Bronchial epithelial cell (primary cell): ENCODE data around the gene SPANXN2. TPM values are rescaled to one million over a fixed set of nuclear protein-coding genes. Genes with fewer than 3 reads are reported as not detected.

Source experiments
- DNase-seq: peaks from one replicate; pipeline ENCODE4 v3.0.0-alpha.2; 2010; ENCODE audit warnings: low read depth
- FAIRE-seq: peaks from 2 replicates; lab custom pipeline; 2011; peaks lifted over from hg19 to GRCh38; lab: Jason Lieb, UNC
- H3K27me3 ChIP-seq: 2 replicates; pipeline ENCODE4 v1.5.1; 2011; ENCODE audit warnings: low read length; ENCODE audit not compliant: control insufficient read depth, insufficient read depth
- H3K36me3 ChIP-seq: 2 replicates; pipeline ENCODE4 v1.5.1; 2011; ENCODE audit warnings: low read length; ENCODE audit not compliant: control insufficient read depth, insufficient read depth
- H3K4me3 ChIP-seq: 2 replicates; pipeline ENCODE4 v1.5.1; 2011; ENCODE audit warnings: mild to moderate bottlenecking, low read depth, low read length, control low read depth
- CTCF ChIP-seq: IDR thresholded peaks from 2 replicates; pipeline ENCODE4 v1.5.1; 2011; ENCODE audit warnings: mild to moderate bottlenecking, moderate library complexity, low read length, control low read depth, inconsistent platforms; ENCODE audit not compliant: insufficient read depth, severe bottlenecking
- total RNA-seq: library from RNA; depleted of rRNA; stranded (reverse); fragments of >200 nt; gene quantifications from 2 replicates; pipeline ENCODE4 v1.2.1, GENCODE V29; 2014

The SPANXN2 gene
- total RNA-seq, 1 donor from 2014 or later, result not detected

- Histone ChIP-seq H3K36me3 (no peaks in the 10 kb centered on the region), H3K4me3 (no peak overlapping the region), H3K27me3 (no peaks in the 10 kb centered on the region)
- no peak for FAIRE-seq
- no peak for TF ChIP-seq CTCF
- DNase-seq, result no peak
These were observed 5.7 kb upstream of the SPANXN2 start for GRCh38 chrX:143726296-143726695.

DNA sequence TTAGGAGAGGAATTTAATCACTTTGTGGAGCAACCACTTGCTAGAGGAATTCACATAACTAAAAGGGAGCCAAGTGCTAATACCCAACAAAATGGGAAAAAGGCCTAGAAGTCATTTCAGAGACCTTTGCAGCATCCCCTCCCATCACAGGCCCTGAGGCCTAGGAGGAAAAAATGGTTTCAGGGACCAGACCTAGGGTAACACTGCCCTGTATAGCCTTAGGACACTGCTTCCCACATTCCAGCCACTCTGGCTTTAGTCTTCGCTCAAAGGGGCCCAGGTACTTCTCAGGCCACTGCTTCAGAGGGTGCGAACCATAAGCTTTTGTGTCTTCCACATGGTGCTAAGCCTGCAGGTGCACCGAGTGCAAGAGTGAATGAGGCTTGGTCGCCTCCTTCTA, 19.1 kb downstream of the SPANXN2 start:
- FAIRE-seq (no peak), DNase-seq (no peak)
- no peak overlapping the region for H3K4me3 ChIP-seq
- no peaks in the 10 kb centered on the region for H3K36me3 ChIP-seq
- TF ChIP-seq CTCF, result no peak
- no peaks in the 10 kb centered on the region for H3K27me3 ChIP-seq

GRCh38 chrX:143694885-143695284, 25.7 kb downstream of the SPANXN2 start:
- DNase-seq (no peak), FAIRE-seq (no peak)
- no peaks in the 10 kb centered on the region for H3K27me3 ChIP-seq
- TF ChIP-seq CTCF, result no peak
- H3K4me3 ChIP-seq, result no peak overlapping the region
- no peaks in the 10 kb centered on the region for H3K36me3 ChIP-seq

DNA sequence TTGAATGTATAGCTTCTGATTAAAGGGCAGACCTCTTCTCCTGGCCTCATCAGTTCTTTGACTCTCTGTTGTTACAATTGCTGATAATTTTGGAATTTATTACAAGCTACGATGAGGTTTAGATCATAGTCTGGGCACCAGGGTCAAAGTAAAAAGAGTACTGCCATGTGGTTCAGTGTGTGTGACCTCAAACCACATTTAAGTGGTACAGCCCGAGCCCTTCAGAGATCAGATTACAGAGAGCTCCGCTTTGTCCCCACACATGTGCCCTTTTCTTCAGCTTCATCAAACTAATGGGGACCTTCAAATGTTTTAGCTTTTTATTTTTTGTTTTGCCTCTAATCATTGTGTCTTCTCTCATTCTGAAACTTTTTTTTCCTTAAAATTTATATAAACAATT, 37.1 kb downstream of the SPANXN2 start:
- FAIRE-seq (no peak), DNase-seq (no peak)
- no peaks in the 10 kb centered on the region for H3K36me3 ChIP-seq
- TF ChIP-seq CTCF, result no peak
- H3K4me3 ChIP-seq, result no peak overlapping the region
- H3K27me3 ChIP-seq, result no peaks in the 10 kb centered on the region

- DNase-seq (no peak), FAIRE-seq (no peak)
- H3K27me3 ChIP-seq, result no peaks in the 10 kb centered on the region
- H3K4me3 ChIP-seq, result no peak overlapping the region
- TF ChIP-seq CTCF, result no peak
- H3K36me3 ChIP-seq, result no peaks in the 10 kb centered on the region
These were observed 45.6 kb downstream of the SPANXN2 start for GRCh38 chrX:143674926-143675325.

DNA sequence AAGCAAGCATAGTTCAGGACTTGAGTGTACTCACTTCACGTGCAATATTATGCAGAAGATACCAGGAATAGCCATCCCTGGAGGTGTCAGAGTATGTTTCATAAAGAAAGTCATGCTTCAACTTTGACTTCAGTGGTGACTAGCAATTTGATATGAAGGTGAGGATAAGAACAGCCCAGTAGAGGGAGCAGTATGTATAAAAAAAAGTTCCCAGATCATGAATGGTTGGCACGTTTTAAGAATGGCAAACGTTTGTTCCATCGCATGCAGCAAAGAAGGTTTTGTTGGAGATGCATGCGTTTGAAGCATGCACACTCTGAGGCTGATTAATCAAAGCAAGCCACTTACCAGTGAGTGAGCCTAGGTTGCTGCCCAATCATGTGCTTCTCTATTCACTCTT, 51.2 kb downstream of the SPANXN2 start:
- FAIRE-seq, result no peak
- no peak overlapping the region for H3K4me3 ChIP-seq
- no peaks in the 10 kb centered on the region for H3K36me3 ChIP-seq
- no peaks in the 10 kb centered on the region for H3K27me3 ChIP-seq
- DNase-seq, result peak; percentile 12
- TF ChIP-seq CTCF, result peak; percentile 14
